Loucy (cell line): Measurements from ENCODE around the gene HS6ST3.

Experiments
- EZH2phosphoT487 ChIP-seq: fragments of 200-600 bp; IDR thresholded peaks from 2 replicates; pipeline ENCODE4 v1.6.1; 2018; ENCODE audit warnings: antibody characterized with exemption, mild to moderate bottlenecking, moderate library complexity, borderline replicate concordance
- TF ChIP-seq, protein P1 (sequence below): fragments of 200-600 bp; sonication (generic); conservative IDR thresholded peaks from 2 replicates; pipeline ENCODE4 v1.5.1; 2014; ENCODE audit warnings: mild to moderate bottlenecking, antibody characterized with exemption, low read length

GRCh38 chr13:96690998-96691397, 601.1 kb downstream of the HS6ST3 start:
- TF ChIP-seq, protein P1, sequence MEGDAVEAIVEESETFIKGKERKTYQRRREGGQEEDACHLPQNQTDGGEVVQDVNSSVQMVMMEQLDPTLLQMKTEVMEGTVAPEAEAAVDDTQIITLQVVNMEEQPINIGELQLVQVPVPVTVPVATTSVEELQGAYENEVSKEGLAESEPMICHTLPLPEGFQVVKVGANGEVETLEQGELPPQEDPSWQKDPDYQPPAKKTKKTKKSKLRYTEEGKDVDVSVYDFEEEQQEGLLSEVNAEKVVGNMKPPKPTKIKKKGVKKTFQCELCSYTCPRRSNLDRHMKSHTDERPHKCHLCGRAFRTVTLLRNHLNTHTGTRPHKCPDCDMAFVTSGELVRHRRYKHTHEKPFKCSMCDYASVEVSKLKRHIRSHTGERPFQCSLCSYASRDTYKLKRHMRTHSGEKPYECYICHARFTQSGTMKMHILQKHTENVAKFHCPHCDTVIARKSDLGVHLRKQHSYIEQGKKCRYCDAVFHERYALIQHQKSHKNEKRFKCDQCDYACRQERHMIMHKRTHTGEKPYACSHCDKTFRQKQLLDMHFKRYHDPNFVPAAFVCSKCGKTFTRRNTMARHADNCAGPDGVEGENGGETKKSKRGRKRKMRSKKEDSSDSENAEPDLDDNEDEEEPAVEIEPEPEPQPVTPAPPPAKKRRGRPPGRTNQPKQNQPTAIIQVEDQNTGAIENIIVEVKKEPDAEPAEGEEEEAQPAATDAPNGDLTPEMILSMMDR = no peak
- TF ChIP-seq EZH2phosphoT487 = no peak
